Activated naive CD4-positive, alpha-beta T cell treated with anti-CD3 and anti-CD28 coated beads, Interleukin-2, amount 10 ng/mL, durations not matched to agents 7 days and 5 days (primary cell): ENCODE data around the gene ZNF511.

Experiments used
- CTCF ChIA-PET: fragments of 350-600 bp; sonication (Branson Sonifier 250); formaldehyde crosslinking; loops from one replicate; lab custom pipeline; 2021; ENCODE audit warnings: antibody characterized with exemption; lab: Charles Lee
- DNase-seq: peaks from one replicate; pipeline ENCODE4 v3.0.0-alpha.2; 2020
- H3K27ac Mint-ChIP-seq: one replicate; pipeline ENCODE4 v1.8.0; 2021; ENCODE audit warnings: mild to moderate bottlenecking, moderate library complexity, mixed read lengths
- H3K27me3 Mint-ChIP-seq: one replicate; pipeline ENCODE4 v1.8.0; 2021; ENCODE audit warnings: mild to moderate bottlenecking, mixed read lengths
- H3K36me3 Mint-ChIP-seq: one replicate; pipeline ENCODE4 v1.8.0; 2021; ENCODE audit warnings: mixed read lengths
- H3K4me1 Mint-ChIP-seq: one replicate; pipeline ENCODE4 v1.8.0; 2021; ENCODE audit warnings: mixed read lengths
- H3K4me3 Mint-ChIP-seq: one replicate; pipeline ENCODE4 v1.8.0; 2021; ENCODE audit warnings: mild to moderate bottlenecking, moderate library complexity, mixed read lengths
- H3K9me3 Mint-ChIP-seq: one replicate; pipeline ENCODE4 v1.8.0; 2021; ENCODE audit warnings: mixed read lengths

The ZNF511 gene

DNA sequence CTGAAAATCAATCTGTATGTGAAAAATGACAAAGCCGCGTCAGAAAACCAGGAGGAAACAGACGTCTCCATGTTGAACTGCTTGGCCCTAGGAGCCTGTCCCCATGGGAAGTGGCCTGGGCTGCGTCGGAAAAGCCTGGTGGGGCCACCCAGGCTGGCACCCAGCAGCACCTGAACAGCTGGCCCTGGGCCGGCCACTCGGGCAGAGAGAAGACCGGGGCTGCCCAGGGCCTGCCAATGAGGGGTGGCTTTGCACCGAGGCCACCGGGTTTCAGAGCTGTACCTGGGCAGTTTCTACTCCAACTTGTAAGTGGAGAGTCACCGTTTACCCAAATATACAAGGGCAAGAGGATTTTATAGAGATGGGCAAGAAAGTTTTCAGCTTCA is 50.2 kb downstream of the ZNF511 start:
- CTCF ChIA-PET, result interaction anchor here (0.7 to 1.0 kb wide), 2 partner anchors 29 to 30 kb away, joined by 3 to 4 read pairs; no protein-coding TSS in a partner anchor
- Mint-ChIP-seq H3K27ac (no peak overlapping the region), H3K36me3 (no peaks in the 10 kb centered on the region), H3K4me1 (peaks cover 6% of the 10 kb centered on the region), H3K9me3 (no peaks in the 10 kb centered on the region), H3K27me3 (peaks cover 3% of the 10 kb centered on the region), H3K4me3 (no peak overlapping the region)
- no peak for DNase-seq

GRCh38 chr10:133359554-133359971 is 50.8 kb downstream of the ZNF511 start:
- H3K9me3 Mint-ChIP-seq, result no peaks in the 10 kb centered on the region
- no peak for DNase-seq
- peaks cover 3% of the 10 kb centered on the region for H3K27me3 Mint-ChIP-seq
- H3K27ac Mint-ChIP-seq, result no peak overlapping the region
- CTCF ChIA-PET, result interaction anchor here (1.0 kb wide), 1 partner anchor 30 kb away, joined by 4 read pairs; no protein-coding TSS in a partner anchor
- peaks cover 2% of the 10 kb centered on the region for H3K36me3 Mint-ChIP-seq
- H3K4me3 Mint-ChIP-seq, result no peak overlapping the region
- peaks cover 6% of the 10 kb centered on the region for H3K4me1 Mint-ChIP-seq

DNA sequence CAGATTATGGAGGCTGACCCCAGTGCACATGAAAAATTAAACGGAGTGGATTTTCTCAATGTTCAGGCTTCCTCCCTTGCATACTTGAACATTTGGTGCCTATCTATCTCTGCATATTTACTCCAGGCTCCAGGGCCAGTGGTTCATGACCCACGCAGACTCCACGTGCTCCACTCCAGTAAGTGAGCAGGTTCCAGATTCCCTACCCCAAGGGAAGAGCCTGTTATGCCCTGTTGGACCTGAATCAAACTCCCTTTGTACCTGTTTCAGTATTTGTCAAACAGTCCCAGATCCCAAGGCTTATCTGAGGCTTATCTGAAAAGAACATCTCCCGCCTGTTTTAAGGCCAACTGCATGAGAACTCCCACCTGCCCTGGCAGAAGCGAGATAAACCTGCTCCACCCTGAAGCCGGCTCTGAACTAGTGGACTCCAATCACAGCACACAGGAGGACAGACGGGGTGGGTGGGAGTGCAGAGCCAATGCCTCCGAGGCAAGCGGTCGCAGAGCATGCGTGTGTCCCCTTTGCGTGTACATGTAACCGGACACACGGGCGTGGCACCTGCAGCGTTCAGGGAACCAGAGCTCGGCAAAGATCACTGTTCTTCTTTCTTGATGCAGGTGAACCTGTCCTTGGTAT is 51.4 kb downstream of the ZNF511 start:
- CTCF ChIA-PET, result interaction anchor here (1.0 kb wide), 1 partner anchor 31 kb away, joined by 4 read pairs; no protein-coding TSS in a partner anchor
- peaks cover 6% of the 10 kb centered on the region for H3K4me1 Mint-ChIP-seq
- no peak overlapping the region for H3K4me3 Mint-ChIP-seq
- no peak for DNase-seq
- no peaks in the 10 kb centered on the region for H3K9me3 Mint-ChIP-seq
- H3K36me3 Mint-ChIP-seq, result peaks cover 5% of the 10 kb centered on the region
- H3K27ac Mint-ChIP-seq, result no peak overlapping the region
- H3K27me3 Mint-ChIP-seq, result peaks cover 3% of the 10 kb centered on the region

DNA sequence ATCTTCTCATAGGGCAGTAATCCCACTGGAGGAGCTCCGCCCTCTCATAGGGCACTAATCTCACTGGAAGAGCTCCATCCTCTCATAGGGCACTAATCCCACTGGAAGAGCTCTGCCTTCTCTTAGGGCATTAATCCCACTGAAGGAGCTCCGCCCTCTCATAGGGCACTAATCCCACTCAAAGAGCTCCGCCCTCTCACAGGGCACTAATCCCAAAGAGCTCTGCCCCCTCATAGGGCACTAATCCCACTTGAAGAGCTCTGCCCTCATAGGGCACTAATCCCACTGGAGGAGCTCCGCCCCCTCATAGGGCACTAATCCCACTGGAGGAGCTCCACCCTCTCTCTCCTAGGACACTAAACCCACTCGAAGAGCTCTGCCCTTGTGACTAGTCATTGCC is 52.5 kb downstream of the ZNF511 start:
- peaks cover 3% of the 10 kb centered on the region for H3K4me1 Mint-ChIP-seq
- H3K27ac Mint-ChIP-seq, result no peak overlapping the region
- peaks cover 7% of the 10 kb centered on the region for H3K36me3 Mint-ChIP-seq
- peaks cover under 1% of the 10 kb centered on the region for H3K27me3 Mint-ChIP-seq
- no peak overlapping the region for H3K4me3 Mint-ChIP-seq
- no peak for DNase-seq
- no peaks in the 10 kb centered on the region for H3K9me3 Mint-ChIP-seq
- CTCF ChIA-PET, result interaction anchor here (1.0 kb wide), 1 partner anchor 8 kb away, joined by 3 read pairs; no protein-coding TSS in a partner anchor

GRCh38 chr10:133361773-133362441 is 53.2 kb downstream of the ZNF511 start:
- Mint-ChIP-seq H3K27ac (no peak overlapping the region), H3K9me3 (no peaks in the 10 kb centered on the region), H3K4me1 (peaks cover 3% of the 10 kb centered on the region), H3K27me3 (no peaks in the 10 kb centered on the region), H3K4me3 (no peak overlapping the region), H3K36me3 (peaks cover 7% of the 10 kb centered on the region)
- DNase-seq, result no peak
- CTCF ChIA-PET, result interaction anchor here (1.0 kb wide), 1 partner anchor 7 kb away, joined by 3 read pairs; no protein-coding TSS in a partner anchor
